ENCODE data around the gene MAB21L4. TPM values are rescaled to one million over a fixed set of nuclear protein-coding genes. Genes with fewer than 3 reads are reported as not detected.

The MAB21L4 gene
- total RNA-seq, 2 experiments from 2014 or later = not detected

GRCh38 chr2:240840435-240841060, 55.4 kb downstream of the MAB21L4 start:
- Histone ChIP-seq H3K27ac (ENCODE audit: low read depth, low read length, poor library complexity, severe bottlenecking) (no peak overlapping the region), H3K4me2 (ENCODE audit: low read length) (no peak overlapping the region), H3K4me1 (ENCODE audit: insufficient read depth, low read length, poor library complexity, severe bottlenecking) (no peaks in the 10 kb centered on the region), H3K36me3 (ENCODE audit: insufficient read depth, low read length) (no peaks in the 10 kb centered on the region), H3K79me2 (ENCODE audit: insufficient read depth, low read depth, low read length) (no peaks in the 10 kb centered on the region), H3K9me2 (ENCODE audit: insufficient read depth, low read length) (no peaks in the 10 kb centered on the region), H2AFZ (ENCODE audit: low read length) (no peak overlapping the region), H3K9me3 (ENCODE audit: low read length) (no peaks in the 10 kb centered on the region), H3K4me3 (ENCODE audit: low read depth, low read length, poor library complexity, severe bottlenecking) (no peak overlapping the region), H4K20me1 (ENCODE audit: insufficient read depth, low read length) (no peaks in the 10 kb centered on the region)
- intact Hi-C loops (cut with micrococcal nuclease; ENCODE audit: unreplicated experiment) = no loop called here
- ChIA-PET CTCF (ENCODE audit: unreplicated experiment) (no interaction called here), POLR2A (no interaction called here)
- TF ChIP-seq CTCF (conservative IDR thresholded peaks at IDR 0.05; ENCODE audit: low read length) (peak; percentile 64), EZH2phosphoT487 (IDR thresholded peaks at IDR 0.05; ENCODE audit: borderline replicate concordance, low read depth, low read length) (no peak)
- peak; percentile 22 for DNase-seq (ENCODE audit: low spot score)
- BruUV-seq (replicated peaks) = no TSS peak

DNA sequence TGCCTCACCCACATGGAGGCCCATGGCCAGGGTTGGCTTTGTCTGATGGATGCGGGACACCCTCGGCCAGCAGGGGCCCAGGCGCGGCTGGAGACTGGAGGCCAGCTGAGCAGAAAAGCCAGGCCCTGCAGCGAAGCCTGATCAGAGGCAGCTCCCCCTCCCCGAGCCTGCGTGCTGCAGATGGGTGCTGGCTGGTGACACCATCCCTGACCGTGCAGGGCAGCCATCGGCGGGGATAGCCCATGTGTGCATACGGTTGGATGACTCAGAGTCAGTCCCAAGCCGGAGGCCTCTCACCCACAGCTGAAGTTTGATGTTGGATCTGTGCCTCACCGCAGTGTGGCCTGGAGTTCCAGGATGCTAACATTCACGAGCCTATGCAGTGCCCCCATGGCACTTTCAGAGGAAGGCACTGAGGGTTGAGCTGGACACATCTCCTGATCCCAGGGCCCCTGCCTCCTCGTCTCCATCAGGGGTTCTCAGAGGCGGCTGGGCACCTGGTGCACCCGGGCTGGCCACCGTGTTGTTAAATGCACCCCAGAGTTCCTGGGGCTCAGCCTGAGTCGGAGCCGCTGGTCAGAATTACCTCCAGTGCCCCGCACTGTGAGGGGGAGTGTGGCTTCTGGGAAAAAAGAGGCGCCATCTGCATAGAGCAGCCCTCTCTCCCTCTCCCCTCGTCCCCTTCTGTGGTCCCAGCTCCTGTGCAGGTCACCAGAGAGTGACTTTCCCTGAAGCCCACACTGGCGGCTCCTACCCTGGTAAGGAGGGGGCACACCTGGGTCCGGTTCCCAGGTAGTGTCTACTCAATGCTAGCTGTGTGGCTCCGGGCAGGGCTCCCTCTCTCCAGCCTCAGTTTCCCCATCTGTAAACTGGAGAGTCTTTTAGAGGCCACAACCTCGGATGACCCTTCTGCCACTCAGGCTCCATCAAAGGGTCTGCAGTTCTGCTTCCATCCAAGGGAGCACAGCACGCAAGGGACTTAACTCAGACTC, 56.5 kb downstream of the MAB21L4 start:
- Histone ChIP-seq H3K4me3 (ENCODE audit: low read depth, low read length, poor library complexity, severe bottlenecking) (no peak overlapping the region), H2AFZ (ENCODE audit: low read length) (no peak overlapping the region), H3K9me2 (ENCODE audit: insufficient read depth, low read length) (no peaks in the 10 kb centered on the region), H4K20me1 (ENCODE audit: insufficient read depth, low read length) (no peaks in the 10 kb centered on the region), H3K4me1 (ENCODE audit: insufficient read depth, low read length, poor library complexity, severe bottlenecking) (no peaks in the 10 kb centered on the region), H3K27ac (ENCODE audit: low read depth, low read length, poor library complexity, severe bottlenecking) (no peak overlapping the region), H3K79me2 (ENCODE audit: insufficient read depth, low read depth, low read length) (no peaks in the 10 kb centered on the region), H3K36me3 (ENCODE audit: insufficient read depth, low read length) (no peaks in the 10 kb centered on the region), H3K4me2 (ENCODE audit: low read length) (no peak overlapping the region), H3K9me3 (ENCODE audit: low read length) (no peaks in the 10 kb centered on the region)
- ChIA-PET CTCF (ENCODE audit: unreplicated experiment) (no interaction called here), POLR2A (no interaction called here)
- TF ChIP-seq CTCF (conservative IDR thresholded peaks at IDR 0.05; ENCODE audit: low read length) (no peak), EZH2phosphoT487 (IDR thresholded peaks at IDR 0.05; ENCODE audit: borderline replicate concordance, low read depth, low read length) (no peak)
- intact Hi-C loops (cut with micrococcal nuclease; ENCODE audit: unreplicated experiment) = no loop called here
- BruUV-seq (replicated peaks) = no TSS peak
- no peak for DNase-seq (ENCODE audit: low spot score)

- intact Hi-C loops (cut with micrococcal nuclease; ENCODE audit: unreplicated experiment) = no loop called here
- Histone ChIP-seq H3K4me1 (ENCODE audit: insufficient read depth, low read length, poor library complexity, severe bottlenecking) (no peaks in the 10 kb centered on the region), H3K4me3 (ENCODE audit: low read depth, low read length, poor library complexity, severe bottlenecking) (no peak overlapping the region), H3K79me2 (ENCODE audit: insufficient read depth, low read depth, low read length) (no peaks in the 10 kb centered on the region), H3K9me3 (ENCODE audit: low read length) (no peaks in the 10 kb centered on the region), H4K20me1 (ENCODE audit: insufficient read depth, low read length) (no peaks in the 10 kb centered on the region), H3K9me2 (ENCODE audit: insufficient read depth, low read length) (no peaks in the 10 kb centered on the region), H3K36me3 (ENCODE audit: insufficient read depth, low read length) (no peaks in the 10 kb centered on the region), H2AFZ (ENCODE audit: low read length) (no peak overlapping the region), H3K27ac (ENCODE audit: low read depth, low read length, poor library complexity, severe bottlenecking) (no peak overlapping the region), H3K4me2 (ENCODE audit: low read length) (no peak overlapping the region)
- CTCF ChIA-PET (ENCODE audit: unreplicated experiment) = no interaction called here
- no peak for TF ChIP-seq CTCF (conservative IDR thresholded peaks at IDR 0.05; ENCODE audit: low read length)
- TF ChIP-seq EZH2phosphoT487 (IDR thresholded peaks at IDR 0.05; ENCODE audit: borderline replicate concordance, low read depth, low read length) = no peak
- no peak for DNase-seq (ENCODE audit: low spot score)
- BruUV-seq (replicated peaks) = no TSS peak
- POLR2A ChIA-PET = no interaction called here
Measured at GRCh38 chr2:240837621-240838020, 58.3 kb downstream of the MAB21L4 start.

Data from OCI-LY7 (cell line).